H9 (cell line): ENCODE measurements around the gene C1orf105. TPM values are rescaled to one million over a fixed set of nuclear protein-coding genes. Genes with fewer than 3 reads are reported as not detected.

Source experiments
- DNase-seq: peaks from one replicate; pipeline ENCODE4 v3.0.0-alpha.2; 2017
- H2AFZ ChIP-seq: one replicate; pipeline ENCODE4 v1.6.1; 2013; ENCODE audit warnings: mild to moderate bottlenecking, low read length, control low read depth, moderate library complexity
- H2AK5ac ChIP-seq: 2 replicates; pipeline ENCODE4 v1.6.1; 2013; ENCODE audit warnings: low read length, control low read depth, mixed read lengths; ENCODE audit not compliant: insufficient read length
- H2BK120ac ChIP-seq: one replicate; pipeline ENCODE4 v1.6.1; 2013; ENCODE audit warnings: low read depth, mild to moderate bottlenecking, low read length, control low read depth, inconsistent platforms; ENCODE audit not compliant: poor library complexity, severe bottlenecking
- H2BK12ac ChIP-seq: 2 replicates; pipeline ENCODE4 v1.6.1; 2013; ENCODE audit warnings: low read length, control low read depth, mixed read lengths, low read depth; ENCODE audit not compliant: insufficient read length
- H2BK15ac ChIP-seq: 2 replicates; pipeline ENCODE4 v1.6.1; 2013; ENCODE audit warnings: low read depth, low read length, control low read depth
- H2BK20ac ChIP-seq: one replicate; pipeline ENCODE4 v1.6.1; 2013; ENCODE audit warnings: low read depth, mild to moderate bottlenecking, low read length, control low read depth, inconsistent platforms; ENCODE audit not compliant: poor library complexity, severe bottlenecking
- H2BK5ac ChIP-seq: 2 replicates; pipeline ENCODE4 v1.6.1; 2013; ENCODE audit warnings: low read length, control low read depth, mixed read lengths; ENCODE audit not compliant: insufficient read length
- H3K14ac ChIP-seq: 2 replicates; pipeline ENCODE4 v1.6.1; 2013; ENCODE audit warnings: low read length, control low read depth; ENCODE audit not compliant: insufficient read depth
- H3K18ac ChIP-seq: 2 replicates; pipeline ENCODE4 v1.6.1; 2013; ENCODE audit warnings: low read depth, mild to moderate bottlenecking, mixed read lengths, low read length, control low read depth; ENCODE audit not compliant: insufficient read length
- H3K23ac ChIP-seq: 2 replicates; pipeline ENCODE4 v1.6.1; 2013; ENCODE audit warnings: low read length, control low read depth, mixed read lengths, low read depth; ENCODE audit not compliant: insufficient read length
- H3K23me2 ChIP-seq: 2 replicates; pipeline ENCODE4 v1.6.1; 2013; ENCODE audit warnings: low read depth, mild to moderate bottlenecking, mixed read lengths, low read length, control low read depth; ENCODE audit not compliant: insufficient read length, poor library complexity, severe bottlenecking
- H3K27ac ChIP-seq: 2 replicates; pipeline ENCODE4 v1.5.1; 2013; ENCODE audit warnings: low read length, control low read depth, mixed read lengths, low read depth; ENCODE audit not compliant: insufficient read length
- H3K27me3 ChIP-seq: 2 replicates; pipeline ENCODE4 v1.6.1; 2013; ENCODE audit warnings: low read length, control low read depth, inconsistent platforms; ENCODE audit not compliant: insufficient read depth
- H3K4ac ChIP-seq: 2 replicates; pipeline ENCODE4 v1.6.1; 2013; ENCODE audit warnings: low read depth, mild to moderate bottlenecking, control low read depth, inconsistent platforms, low read length, moderate library complexity
- H3K4me1 ChIP-seq: 2 replicates; pipeline ENCODE4 v1.6.1; 2013; ENCODE audit warnings: low read length, control low read depth, inconsistent platforms; ENCODE audit not compliant: insufficient read depth
- H3K4me2 ChIP-seq: 2 replicates; pipeline ENCODE4 v1.6.1; 2013; ENCODE audit warnings: low read length, control low read depth, mixed read lengths; ENCODE audit not compliant: insufficient read length, insufficient read depth
- H3K56ac ChIP-seq: 2 replicates; pipeline ENCODE4 v1.6.1; 2013; ENCODE audit warnings: low read depth, mild to moderate bottlenecking, mixed read lengths, low read length, control low read depth; ENCODE audit not compliant: insufficient read length
- H3K79me1 ChIP-seq: 2 replicates; pipeline ENCODE4 v1.6.1; 2013; ENCODE audit warnings: low read depth, mild to moderate bottlenecking, moderate library complexity, low read length, control low read depth, inconsistent platforms; ENCODE audit not compliant: insufficient read depth, poor library complexity, severe bottlenecking
- H3K79me2 ChIP-seq: 2 replicates; pipeline ENCODE4 v1.6.1; 2013; ENCODE audit warnings: low read length, control low read depth, inconsistent platforms; ENCODE audit not compliant: insufficient read depth
- H3K9ac ChIP-seq: 2 replicates; pipeline ENCODE4 v1.6.1; 2013; ENCODE audit warnings: low read length, control low read depth, mixed read lengths; ENCODE audit not compliant: insufficient read length; ENCODE audit errors: extremely low read depth
- H3K9me3 ChIP-seq: one replicate; pipeline ENCODE4 v1.6.1; 2013; ENCODE audit warnings: low read depth, low read length, inconsistent platforms; ENCODE audit not compliant: control insufficient read depth
- H3T11ph ChIP-seq: one replicate; pipeline ENCODE4 v1.6.1; 2013; ENCODE audit warnings: mild to moderate bottlenecking, low read length, control low read depth, inconsistent platforms
- H4K20me1 ChIP-seq: one replicate; pipeline ENCODE4 v1.6.1; 2013; ENCODE audit not compliant: control insufficient read depth, insufficient read length, insufficient read depth
- H4K5ac ChIP-seq: 2 replicates; pipeline ENCODE4 v1.6.1; 2013; ENCODE audit warnings: low read depth, mild to moderate bottlenecking, mixed read lengths, low read length, control low read depth; ENCODE audit not compliant: insufficient read length
- H4K8ac ChIP-seq: replicated peaks from 2 replicates; pipeline ENCODE4 v1.6.1; 2013; ENCODE audit warnings: low read length, control low read depth, mixed read lengths, low read depth; ENCODE audit not compliant: insufficient read length
- H4K91ac ChIP-seq: 2 replicates; pipeline ENCODE4 v1.6.1; 2013; ENCODE audit warnings: low read depth, mild to moderate bottlenecking, moderate library complexity, mixed read lengths, low read length, control low read depth; ENCODE audit not compliant: insufficient read length
- H3K27ac Mint-ChIP-seq, 3 experiments: 2 replicates in 2 of 3; 3 replicates in 1 of 3; pipeline ENCODE4 v1.8.0; 2020 to 2021; ENCODE audit warnings: mixed read lengths in 3 of 3, mild to moderate bottlenecking in 1 of 3, moderate library complexity in 1 of 3
- H3K27me3 Mint-ChIP-seq: 2 replicates; pipeline ENCODE4 v1.8.0; 2021; ENCODE audit warnings: low read depth, mild to moderate bottlenecking, moderate library complexity, mixed read lengths
- H3K36me3 Mint-ChIP-seq, 3 experiments: 2 replicates in 2 of 3; 3 replicates in 1 of 3; pipeline ENCODE4 v1.8.0; 2020 to 2021; ENCODE audit warnings: low read depth in 3 of 3, mixed read lengths in 3 of 3; ENCODE audit not compliant: insufficient read depth in 1 of 3
- H3K4me1 Mint-ChIP-seq, 2 experiments: 2 replicates each; pipeline ENCODE4 v1.8.0; 2020; ENCODE audit warnings: mixed read lengths in 2 of 2
- H3K4me3 Mint-ChIP-seq, 2 experiments: 2 replicates in 1 of 2; 3 replicates in 1 of 2; pipeline ENCODE4 v1.8.0; 2020 to 2021; ENCODE audit warnings: mild to moderate bottlenecking in 2 of 2, mixed read lengths in 2 of 2, moderate library complexity in 1 of 2
- H3K9me3 Mint-ChIP-seq, 2 experiments: 2 replicates in 1 of 2; 3 replicates in 1 of 2; pipeline ENCODE4 v1.8.0; 2020; ENCODE audit warnings: mild to moderate bottlenecking in 2 of 2, mixed read lengths in 2 of 2, moderate library complexity in 1 of 2
- WGBS: extraction: QIAGEN DNeasy Blood & Tissue Kit; methylation state at CpG from one replicate; pipeline ENCODE4 v1.1.7; 2013; ENCODE audit warnings: missing lambda C conversion rate, low lambda C conversion rate, mixed read lengths; ENCODE audit not compliant: insufficient read length; ENCODE audit errors: extremely low coverage; 5-methylcytosine and 5-hydroxymethylcytosine counted together
- total RNA-seq: library from RNA; stranded (reverse); gene quantifications from 2 replicates; pipeline ENCODE4 v1.2.1, GENCODE V29; 2021
- TF ChIP-seq, protein P1 (sequence below): fragments of 200-600 bp; sonication (generic); conservative IDR thresholded peaks from 3 replicates; pipeline ENCODE4 v1.8.0; 2021; ENCODE audit warnings: antibody characterized with exemption, mild to moderate bottlenecking

C1orf105 gene
- total RNA-seq, 1 experiment from 2014 or later = not detected

DNA sequence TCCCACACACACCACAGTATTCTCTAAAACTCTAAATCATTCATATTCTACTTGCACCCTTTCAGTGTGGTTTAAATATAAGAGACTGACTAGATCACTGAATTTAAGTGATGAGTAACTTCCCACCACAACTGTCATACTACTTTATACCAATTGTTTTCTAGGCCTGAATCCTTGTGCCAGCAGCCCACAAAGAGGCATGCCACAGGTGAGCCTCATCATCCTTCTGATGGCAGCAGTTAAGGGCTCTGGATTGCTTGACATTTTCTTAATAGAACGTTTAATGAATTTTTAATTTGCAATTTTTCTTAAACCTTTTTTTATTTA is 9.6 kb downstream of the C1orf105 start:
- no peak overlapping the region for H4K91ac ChIP-seq
- Mint-ChIP-seq H3K9me3 (no peaks in the 10 kb centered on the region), H3K4me1 (peaks cover 16% of the 10 kb centered on the region in 2 experiments), H3K27ac (no peak overlapping the region), H3K4me3 (no peak overlapping the region; a peak in 1 of 5 replicates), H3K27me3 (no peaks in the 10 kb centered on the region; the same call in 1 of the 2 replicates), H3K36me3 (peaks cover 0 to 6% (median 1%) of the 10 kb centered on the region in 3 experiments; a peak in 2 of 7 replicates)
- H2BK5ac ChIP-seq = no peak overlapping the region
- DNase-seq = no peak
- H3K23me2 ChIP-seq = no peaks in the 10 kb centered on the region
- H3K4me1 ChIP-seq = no peaks in the 10 kb centered on the region; the same call in 1 of the 2 replicates
- H3K9me3 ChIP-seq = no peaks in the 10 kb centered on the region
- H3K27me3 ChIP-seq = no peaks in the 10 kb centered on the region
- H2BK20ac ChIP-seq = no peak overlapping the region
- H3K79me1 ChIP-seq = no peaks in the 10 kb centered on the region
- H4K8ac ChIP-seq = no peak overlapping the region
- no peak overlapping the region for H2BK120ac ChIP-seq
- no peak overlapping the region for H3K9ac ChIP-seq
- H3K4ac ChIP-seq = no peak overlapping the region
- H3K27ac ChIP-seq = no peak overlapping the region
- no peak overlapping the region for H3T11ph ChIP-seq
- no peak overlapping the region for H3K23ac ChIP-seq
- no peak overlapping the region for H3K18ac ChIP-seq
- no peak overlapping the region for H2AFZ ChIP-seq
- WGBS = no CpG with 5 or more reads among the region's 1 CpG
- H4K20me1 ChIP-seq = no peaks in the 10 kb centered on the region
- H3K79me2 ChIP-seq = no peaks in the 10 kb centered on the region
- H2AK5ac ChIP-seq = no peak overlapping the region
- H3K56ac ChIP-seq = no peak overlapping the region
- H2BK12ac ChIP-seq = no peak overlapping the region
- H2BK15ac ChIP-seq = no peak overlapping the region
- TF ChIP-seq, protein P1, sequence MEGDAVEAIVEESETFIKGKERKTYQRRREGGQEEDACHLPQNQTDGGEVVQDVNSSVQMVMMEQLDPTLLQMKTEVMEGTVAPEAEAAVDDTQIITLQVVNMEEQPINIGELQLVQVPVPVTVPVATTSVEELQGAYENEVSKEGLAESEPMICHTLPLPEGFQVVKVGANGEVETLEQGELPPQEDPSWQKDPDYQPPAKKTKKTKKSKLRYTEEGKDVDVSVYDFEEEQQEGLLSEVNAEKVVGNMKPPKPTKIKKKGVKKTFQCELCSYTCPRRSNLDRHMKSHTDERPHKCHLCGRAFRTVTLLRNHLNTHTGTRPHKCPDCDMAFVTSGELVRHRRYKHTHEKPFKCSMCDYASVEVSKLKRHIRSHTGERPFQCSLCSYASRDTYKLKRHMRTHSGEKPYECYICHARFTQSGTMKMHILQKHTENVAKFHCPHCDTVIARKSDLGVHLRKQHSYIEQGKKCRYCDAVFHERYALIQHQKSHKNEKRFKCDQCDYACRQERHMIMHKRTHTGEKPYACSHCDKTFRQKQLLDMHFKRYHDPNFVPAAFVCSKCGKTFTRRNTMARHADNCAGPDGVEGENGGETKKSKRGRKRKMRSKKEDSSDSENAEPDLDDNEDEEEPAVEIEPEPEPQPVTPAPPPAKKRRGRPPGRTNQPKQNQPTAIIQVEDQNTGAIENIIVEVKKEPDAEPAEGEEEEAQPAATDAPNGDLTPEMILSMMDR = no peak
- no peak overlapping the region for H3K4me2 ChIP-seq
- H4K5ac ChIP-seq = no peak overlapping the region
- H3K14ac ChIP-seq = no peak overlapping the region
